HepG2 (cell line): ENCODE results near the gene THBS1. TPM values are rescaled to one million over a fixed set of nuclear protein-coding genes. Genes with fewer than 3 reads are reported as not detected.

Experiments used
- ATAC-seq: fragments of 200-7000 bp; cut with Tn5 transposase; 3 replicates; pipeline ENCODE4 v1.9.1; 2020; ENCODE audit warnings: mild to moderate bottlenecking, moderate library complexity
- BruUV-seq: library from RNA; stranded (reverse); fragments of 400-500 nt; replicated peaks from 2 replicates; lab custom pipeline; 2021; lab: Mats Ljungman, UMichigan
- CTCF ChIA-PET: fragments of 300-600 bp; formaldehyde crosslinking; extraction: SDS; loops from one replicate; lab custom pipeline; 2021; ENCODE audit warnings: low total read pairs, inconsistent platforms, low intra/inter-chr PET ratio; lab: Yijun Ruan, JAX
- POLR2A ChIA-PET: fragments of 350-600 bp; sonication (Branson Sonifier 250); formaldehyde crosslinking; loops from one replicate; lab custom pipeline; 2020; ENCODE audit warnings: antibody characterized with exemption, inconsistent platforms; lab: Yijun Ruan, JAX
- DNase-seq: peaks from one replicate; pipeline ENCODE4 v3.0.0-alpha.2; 2015; ENCODE audit warnings: low spot score
- FAIRE-seq: peaks from 3 replicates; lab custom pipeline; 2011; peaks lifted over from hg19 to GRCh38; lab: Jason Lieb, UNC
- H2AFZ ChIP-seq: one replicate; pipeline ENCODE4 v1.6.1; 2011; ENCODE audit warnings: low read length, inconsistent platforms
- H3K27ac ChIP-seq: fragments of 300-600 bp; 3 replicates; pipeline ENCODE4 v1.8.0; 2011; ENCODE audit warnings: mixed run types, mild to moderate bottlenecking, mixed read lengths, low read length, inconsistent platforms; ENCODE audit not compliant: insufficient read depth; ENCODE audit errors: extremely low read length
- H3K27me3 ChIP-seq, 2 experiments: fragments of 200-600 bp in 1 of 2; 2 replicates in 1 of 2; 3 replicates in 1 of 2; pipeline versions ENCODE4 v1.6.0 to v1.8.0; 2011; ENCODE audit warnings: low read length in 2 of 2, mild to moderate bottlenecking in 2 of 2, moderate library complexity in 2 of 2, inconsistent platforms in 1 of 2; ENCODE audit not compliant: insufficient read depth in 2 of 2, control insufficient read depth in 1 of 2
- H3K36me3 ChIP-seq, 2 experiments: fragments of 200-600 bp in 1 of 2; replicated peaks in 1 of 2; 2 replicates in 1 of 2; 3 replicates in 1 of 2; pipeline versions ENCODE4 v1.5.1 to v1.8.0; 2011; ENCODE audit warnings: low read length in 2 of 2, inconsistent platforms in 1 of 2; ENCODE audit not compliant: insufficient read depth in 2 of 2, control insufficient read depth in 1 of 2
- H3K4me1 ChIP-seq: 2 replicates; pipeline ENCODE4 v1.5.1; 2012; ENCODE audit warnings: low read length, inconsistent platforms; ENCODE audit not compliant: insufficient read depth
- H3K4me2 ChIP-seq: 2 replicates; pipeline ENCODE4 v1.6.0; 2011; ENCODE audit warnings: low read depth, low read length, inconsistent platforms
- H3K4me3 ChIP-seq, 3 experiments: fragments of 200-600 bp in 1 of 3; sonication (generic), shearing (Covaris generic) in 1 of 3; replicated peaks in 1 of 3; 2 replicates each; pipeline ENCODE4 v1.5.1; 2011 to 2016; ENCODE audit warnings: low read length in 3 of 3, inconsistent platforms in 2 of 3, low read depth in 2 of 3, mild to moderate bottlenecking in 2 of 3, control low read depth in 1 of 3, mixed read lengths in 1 of 3; ENCODE audit not compliant: insufficient read depth in 1 of 3
- H3K79me2 ChIP-seq: one replicate; pipeline ENCODE4 v1.6.1; 2011; ENCODE audit warnings: low read length, inconsistent platforms; ENCODE audit not compliant: insufficient read depth
- H3K9ac ChIP-seq: 2 replicates; pipeline ENCODE4 v1.6.0; 2011; ENCODE audit warnings: mild to moderate bottlenecking, low read depth, low read length, inconsistent platforms; ENCODE audit not compliant: insufficient read depth
- H3K9me3 ChIP-seq: 2 replicates; pipeline ENCODE4 v1.5.1; 2012; ENCODE audit warnings: mild to moderate bottlenecking, low read length
- H4K20me1 ChIP-seq: 2 replicates; pipeline ENCODE4 v1.6.0; 2011; ENCODE audit warnings: inconsistent platforms, mild to moderate bottlenecking, low read length, moderate library complexity; ENCODE audit not compliant: insufficient read depth
- DR1 ChIP-seq: sonication (generic); formaldehyde crosslinking; IDR thresholded peaks from 2 replicates; pipeline ENCODE4 v1.8.0; 2021; ENCODE audit warnings: mild to moderate bottlenecking, missing genetic modification reagents, inconsistent platforms
- FOXP1 ChIP-seq, 2 experiments: fragments of 450-650 bp in 1 of 2; IDR thresholded peaks; 2 replicates each; pipeline ENCODE4 v1.6.1; 2017 to 2018; ENCODE audit warnings: antibody characterized with exemption in 1 of 2
- RARG ChIP-seq: sonication (generic); formaldehyde crosslinking; IDR thresholded peaks from 2 replicates; pipeline ENCODE4 v1.4.0; 2020; ENCODE audit warnings: low read depth, mild to moderate bottlenecking, missing genetic modification reagents
- SALL1 ChIP-seq: sonication (generic); formaldehyde crosslinking; IDR thresholded peaks from 2 replicates; pipeline ENCODE4 v1.8.0; 2022; ENCODE audit warnings: mild to moderate bottlenecking, missing genetic modification reagents
- SAP130 ChIP-seq: IDR thresholded peaks from 2 replicates; pipeline ENCODE4 v1.6.1; 2016; ENCODE audit warnings: low read depth
- SP4 ChIP-seq: sonication (generic); formaldehyde crosslinking; IDR thresholded peaks from 2 replicates; pipeline ENCODE4 v1.8.1; 2023; ENCODE audit warnings: mild to moderate bottlenecking, missing genetic modification reagents
- SSRP1 ChIP-seq: IDR thresholded peaks from 2 replicates; pipeline ENCODE4 v1.6.1; 2016; ENCODE audit warnings: control low read depth
- TEAD3 ChIP-seq: optimal IDR thresholded peaks from 2 replicates; pipeline ENCODE3; 2016; ENCODE audit warnings: borderline replicate concordance
- THYN1 ChIP-seq: sonication (generic); formaldehyde crosslinking; IDR thresholded peaks from 2 replicates; pipeline ENCODE4 v1.8.1; 2023; ENCODE audit warnings: low read depth, mild to moderate bottlenecking, moderate library complexity, missing genetic modification reagents, borderline replicate concordance
- ZFP36L1 ChIP-seq: sonication (generic); formaldehyde crosslinking; IDR thresholded peaks from 2 replicates; pipeline ENCODE4 v1.8.0; 2022; ENCODE audit warnings: mild to moderate bottlenecking, missing genetic modification reagents, moderate library complexity
- ZNF232 ChIP-seq: sonication (generic); formaldehyde crosslinking; IDR thresholded peaks from 2 replicates; pipeline ENCODE4 v1.4.0; 2020; ENCODE audit warnings: missing genetic modification reagents, borderline replicate concordance
- ZNF335 ChIP-seq: sonication (generic); formaldehyde crosslinking; IDR thresholded peaks from 2 replicates; pipeline ENCODE4 v1.4.0; 2020; ENCODE audit warnings: missing genetic modification reagents
- ZNF34 ChIP-seq: sonication (generic); formaldehyde crosslinking; IDR thresholded peaks from 2 replicates; pipeline ENCODE4 v1.4.0; 2020; ENCODE audit warnings: mild to moderate bottlenecking, missing genetic modification reagents, borderline replicate concordance
- ZNF451 ChIP-seq: sonication (generic); formaldehyde crosslinking; IDR thresholded peaks from 2 replicates; pipeline ENCODE4 v1.5.0; 2020; ENCODE audit warnings: mild to moderate bottlenecking, missing genetic modification reagents
- ZNF724P ChIP-seq: sonication (generic); formaldehyde crosslinking; IDR thresholded peaks from 2 replicates; pipeline ENCODE4 v1.8.0; 2022; ENCODE audit warnings: missing genetic modification reagents, borderline replicate concordance
- WGBS: methylation state at CpG from one replicate; pipeline ENCODE4 v1.1.6; 2017; ENCODE audit warnings: low lambda C conversion rate; 5-methylcytosine and 5-hydroxymethylcytosine counted together
- in situ Hi-C: cut with HindIII; loops from 2 replicates; pipeline ENCODE4 v1.10.0; 2017; ENCODE audit warnings: low pct_unique_long_range_greater_than_20kb; ENCODE audit not compliant: extremely low pct_ligation_motif_present
- intact Hi-C: fragments of 100-400 bp; cut with micrococcal nuclease; formaldehyde crosslinking; loops from one replicate; pipeline ENCODE4 v1.10.0; 2022; ENCODE audit not compliant: unreplicated experiment
- polyA plus RNA-seq, 8 experiments: library from polyadenylated mRNA; depleted of rRNA in 3 of 8; stranded (reverse) in 7 of 8; unstranded in 1 of 8; fragments of >200 nt; fragmentation: Illumina TruSeq in 4 of 8; extraction: Trizol in 4 of 8; gene quantifications; 2 replicates each; pipeline versions ENCODE4 v1.2.1 to v1.2.3, GENCODE V29; 2011 to 2016; ENCODE audit warnings: low read depth in 4 of 8, missing spikeins in 1 of 8, mixed read lengths in 1 of 8; ENCODE audit not compliant: insufficient read depth in 1 of 8
- total RNA-seq, 5 experiments: library from RNA; depleted of rRNA; stranded (reverse); fragments of >200 nt; fragmentation: Illumina TruSeq; extraction: Trizol; gene quantifications; 2 replicates each; pipeline ENCODE4 v1.2.3, GENCODE V29; 2016; ENCODE audit warnings: low read depth in 1 of 5
- TF ChIP-seq, protein P1 (sequence below): sonication (generic); formaldehyde crosslinking; IDR thresholded peaks from 2 replicates; pipeline ENCODE4 v1.4.0; 2020; ENCODE audit warnings: mild to moderate bottlenecking, missing genetic modification reagents
- TF ChIP-seq, protein P2 (sequence below): IDR thresholded peaks from 2 replicates; pipeline ENCODE4 v1.6.1; 2016; ENCODE audit warnings: mild to moderate bottlenecking, missing biosample characterization, missing genetic modification reagents
- TF ChIP-seq, protein P3 (sequence below): IDR thresholded peaks from 2 replicates; pipeline ENCODE4 v1.6.1; 2016; ENCODE audit warnings: low read depth, control low read depth
- TF ChIP-seq, protein P4 (sequence below): sonication (generic); formaldehyde crosslinking; IDR thresholded peaks from 2 replicates; pipeline ENCODE4 v1.4.0; 2020; ENCODE audit warnings: missing genetic modification reagents

The THBS1 gene
- total and polyA plus RNA-seq, 2 of the 13 experiments (the other 11 are each of a cell fraction or from before 2014, with no cell fraction given), result 54.7 to 67.1 TPM

DNA sequence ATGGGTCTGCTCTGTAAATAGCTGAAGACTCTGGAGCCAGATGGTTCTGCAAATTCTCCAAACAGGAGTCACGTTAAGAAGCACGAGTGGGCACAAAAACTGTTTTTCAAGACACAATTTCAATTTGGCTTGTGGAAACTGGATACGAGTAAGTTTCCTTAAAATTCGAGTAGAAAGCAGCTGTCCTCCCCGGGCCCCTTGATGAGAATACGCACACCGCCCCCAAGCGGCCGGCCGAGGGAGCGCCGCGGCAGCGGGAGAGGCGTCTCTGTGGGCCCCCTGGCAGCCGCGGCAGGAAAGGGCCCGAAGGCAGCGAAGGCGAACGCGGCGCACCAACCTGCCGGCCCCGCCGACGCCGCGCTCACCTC, 778 bp upstream of the THBS1 start (continued):
- TF ChIP-seq, protein P1, sequence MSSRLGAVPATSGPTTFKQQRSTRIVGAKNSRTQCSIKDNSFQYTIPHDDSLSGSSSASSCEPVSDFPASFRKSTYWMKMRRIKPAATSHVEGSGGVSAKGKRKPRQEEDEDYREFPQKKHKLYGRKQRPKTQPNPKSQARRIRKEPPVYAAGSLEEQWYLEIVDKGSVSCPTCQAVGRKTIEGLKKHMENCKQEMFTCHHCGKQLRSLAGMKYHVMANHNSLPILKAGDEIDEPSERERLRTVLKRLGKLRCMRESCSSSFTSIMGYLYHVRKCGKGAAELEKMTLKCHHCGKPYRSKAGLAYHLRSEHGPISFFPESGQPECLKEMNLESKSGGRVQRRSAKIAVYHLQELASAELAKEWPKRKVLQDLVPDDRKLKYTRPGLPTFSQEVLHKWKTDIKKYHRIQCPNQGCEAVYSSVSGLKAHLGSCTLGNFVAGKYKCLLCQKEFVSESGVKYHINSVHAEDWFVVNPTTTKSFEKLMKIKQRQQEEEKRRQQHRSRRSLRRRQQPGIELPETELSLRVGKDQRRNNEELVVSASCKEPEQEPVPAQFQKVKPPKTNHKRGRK (CRISPR knock-in tag), result no peak
- TF ChIP-seq SAP130 (CRISPR knock-in tag), result no peak; the same call in 1 of the 2 replicates

DNA sequence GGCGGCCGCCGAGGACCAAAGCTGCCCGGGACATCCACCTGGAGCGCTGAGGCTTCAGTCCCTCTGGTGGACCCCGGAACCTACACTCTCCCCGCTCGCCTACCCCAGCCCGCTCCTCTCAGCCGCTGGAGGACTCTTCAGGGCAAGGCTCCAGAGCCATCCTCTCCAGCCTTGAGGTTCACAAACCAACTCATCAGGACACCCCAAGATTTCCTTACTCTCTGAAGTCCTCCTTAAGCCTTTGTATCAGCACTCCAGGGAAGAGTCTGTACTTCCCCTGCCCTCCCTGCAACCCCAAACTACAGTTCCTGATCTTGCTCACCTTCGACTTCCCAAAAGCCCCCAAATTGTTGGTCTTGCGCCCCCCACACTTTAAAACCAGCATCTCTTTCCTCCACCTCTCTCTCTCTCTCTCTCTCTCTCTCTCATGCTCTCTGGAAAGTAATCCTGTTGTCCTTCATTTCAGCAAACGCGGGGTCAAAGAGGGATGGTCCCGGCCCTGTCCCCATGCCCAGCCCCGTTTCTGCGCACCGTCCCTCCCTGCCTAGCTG, 438 bp downstream of the THBS1 start:
- Histone ChIP-seq H3K79me2 (peaks cover 22% of the 10 kb centered on the region), H3K4me2 (peak overlapping the region; percentile 92), H3K27me3 (peaks cover 0 to 4% of the 10 kb centered on the region in 2 experiments; a peak in 1 of 5 replicates), H3K9ac (peak overlapping the region; percentile 78), H4K20me1 (peaks cover 13% of the 10 kb centered on the region; the same call in 1 of the 2 replicates), H3K4me1 (peaks cover 62% of the 10 kb centered on the region), H3K4me3 (peak overlapping the region; percentile 64 to 88 (median 67)), H3K36me3 (peaks cover 9 to 35% of the 10 kb centered on the region in 2 experiments), H3K9me3 (no peaks in the 10 kb centered on the region), H3K27ac (peak overlapping the region; percentile 53), H2AFZ (no peak overlapping the region)
- 3% methylated on average over 9 of the region's 18 CpGs for WGBS
- ChIA-PET POLR2A (interaction anchor here (0.7 to 3.7 kb wide), 16 partner anchors 9 to 708 kb away, joined by 3 to 50 read pairs (median 5); no protein-coding TSS in a partner anchor), CTCF (interaction anchor here (0.7 to 3.2 kb wide), 4 partner anchors 115 to 764 kb away, joined by 3 to 26 read pairs (median 10); no protein-coding TSS in a partner anchor)
- in situ Hi-C loops, result loop anchor here (5.0 to 10.0 kb wide), 5 partner anchors 147 to 767 kb away; no protein-coding TSS in a partner anchor
- BruUV-seq, result no TSS peak
- DNase-seq (no peak), ATAC-seq (no peak), FAIRE-seq (no peak)
- intact Hi-C loops, result loop anchor here (1.0 to 5.0 kb wide), 5 partner anchors 147 to 764 kb away; no protein-coding TSS in a partner anchor
- TF ChIP-seq TEAD3 (no peak), ZNF232 (CRISPR knock-in tag) (no peak), ZNF335 (peak; percentile 49; the same call in 1 of the 2 replicates), ZNF451 (CRISPR knock-in tag) (no peak), THYN1 (CRISPR knock-in tag) (peak; percentile 11; the same call in 1 of the 2 replicates), FOXP1 (IDR thresholded peaks at IDR 0.05) (no peak), FOXP1 (CRISPR knock-in tag; IDR thresholded peaks at IDR 0.05) (no peak), DR1 (CRISPR knock-in tag) (0 out of 2 replicates have a peak, but pooled peaks have one; percentile 1), SSRP1 (0 out of 2 replicates have a peak, but pooled peaks have one; percentile 44), SP4 (0 out of 2 replicates have a peak, but pooled peaks have one; percentile 17), SALL1 (no peak), RARG (CRISPR knock-in tag) (0 out of 2 replicates have a peak, but pooled peaks have one; percentile 11), ZNF34 (CRISPR knock-in tag) (0 out of 2 replicates have a peak, but pooled peaks have one; percentile 9), ZFP36L1 (CRISPR knock-in tag) (0 out of 2 replicates have a peak, but pooled peaks have one; percentile 17), ZNF724P (CRISPR knock-in tag) (0 out of 2 replicates have a peak, but pooled peaks have one; percentile 6)
- TF ChIP-seq, protein P2, sequence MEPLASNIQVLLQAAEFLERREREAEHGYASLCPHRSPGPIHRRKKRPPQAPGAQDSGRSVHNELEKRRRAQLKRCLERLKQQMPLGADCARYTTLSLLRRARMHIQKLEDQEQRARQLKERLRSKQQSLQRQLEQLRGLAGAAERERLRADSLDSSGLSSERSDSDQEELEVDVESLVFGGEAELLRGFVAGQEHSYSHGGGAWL, result no peak
- TF ChIP-seq, protein P3, sequence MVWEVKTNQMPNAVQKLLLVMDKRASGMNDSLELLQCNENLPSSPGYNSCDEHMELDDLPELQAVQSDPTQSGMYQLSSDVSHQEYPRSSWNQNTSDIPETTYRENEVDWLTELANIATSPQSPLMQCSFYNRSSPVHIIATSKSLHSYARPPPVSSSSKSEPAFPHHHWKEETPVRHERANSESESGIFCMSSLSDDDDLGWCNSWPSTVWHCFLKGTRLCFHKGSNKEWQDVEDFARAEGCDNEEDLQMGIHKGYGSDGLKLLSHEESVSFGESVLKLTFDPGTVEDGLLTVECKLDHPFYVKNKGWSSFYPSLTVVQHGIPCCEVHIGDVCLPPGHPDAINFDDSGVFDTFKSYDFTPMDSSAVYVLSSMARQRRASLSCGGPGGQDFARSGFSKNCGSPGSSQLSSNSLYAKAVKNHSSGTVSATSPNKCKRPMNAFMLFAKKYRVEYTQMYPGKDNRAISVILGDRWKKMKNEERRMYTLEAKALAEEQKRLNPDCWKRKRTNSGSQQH, result 0 out of 2 replicates have a peak, but pooled peaks have one; percentile 5
- TF ChIP-seq, protein P4, sequence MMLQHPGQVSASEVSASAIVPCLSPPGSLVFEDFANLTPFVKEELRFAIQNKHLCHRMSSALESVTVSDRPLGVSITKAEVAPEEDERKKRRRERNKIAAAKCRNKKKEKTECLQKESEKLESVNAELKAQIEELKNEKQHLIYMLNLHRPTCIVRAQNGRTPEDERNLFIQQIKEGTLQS (CRISPR knock-in tag), result no peak
